IMR-90 (cell line): Measurements from ENCODE around the gene ANKMY1. TPM values are rescaled to one million over a fixed set of nuclear protein-coding genes. Genes with fewer than 3 reads are reported as not detected.

ENCODE experiments used
- ATAC-seq: fragments of 200-7000 bp; cut with Tn5 transposase; 2 replicates; pipeline ENCODE4 v1.9.1; 2020; ENCODE audit warnings: low read depth, mild to moderate bottlenecking, moderate library complexity
- BruUV-seq: library from RNA; stranded (reverse); fragments of 400-500 nt; replicated peaks from 2 replicates; lab custom pipeline; 2021; lab: Mats Ljungman, UMichigan
- CTCF ChIA-PET: fragments of 300-600 bp; formaldehyde crosslinking; extraction: SDS; loops from one replicate; lab custom pipeline; 2021; ENCODE audit warnings: antibody characterized with exemption; lab: Yijun Ruan, JAX
- POLR2A ChIA-PET: fragments of 300-600 bp; sonication (Branson Sonifier 250); formaldehyde crosslinking; loops from one replicate; lab custom pipeline; 2022; ENCODE audit warnings: antibody characterized with exemption; ENCODE audit not compliant: unreplicated experiment; lab: Charles Lee
- DNase-seq: peaks from one replicate; pipeline ENCODE4 v3.0.0; 2013
- H2AFZ ChIP-seq: replicated peaks from 2 replicates; pipeline ENCODE3; 2013; ENCODE audit warnings: low read length, mild to moderate bottlenecking; ENCODE audit not compliant: poor library complexity
- H2AK5ac ChIP-seq: 2 replicates; pipeline ENCODE4 v1.6.1; 2013; ENCODE audit warnings: low read depth, low read length, inconsistent platforms
- H2AK9ac ChIP-seq: replicated peaks from 2 replicates; pipeline ENCODE3; 2013; ENCODE audit warnings: mild to moderate bottlenecking, low read depth, low read length, moderate library complexity; ENCODE audit not compliant: poor library complexity
- H2BK120ac ChIP-seq: 2 replicates; pipeline ENCODE4 v1.6.1; 2013; ENCODE audit warnings: low read depth, low read length, inconsistent platforms
- H2BK15ac ChIP-seq: 3 replicates; pipeline ENCODE4 v1.6.1; 2013; ENCODE audit warnings: low read depth, low read length, inconsistent platforms
- H2BK20ac ChIP-seq: 2 replicates; pipeline ENCODE4 v1.6.1; 2013; ENCODE audit warnings: low read depth, mild to moderate bottlenecking, inconsistent platforms, low read length, moderate library complexity
- H2BK5ac ChIP-seq: 2 replicates; pipeline ENCODE4 v1.6.1; 2013; ENCODE audit warnings: mild to moderate bottlenecking, low read depth, low read length, inconsistent platforms; ENCODE audit not compliant: poor library complexity, severe bottlenecking
- H3K14ac ChIP-seq: replicated peaks from 2 replicates; pipeline ENCODE4 v1.6.1; 2013; ENCODE audit warnings: low read depth, low read length, inconsistent platforms
- H3K18ac ChIP-seq: 2 replicates; pipeline ENCODE4 v1.6.1; 2013; ENCODE audit warnings: low read depth, low read length, control low read depth
- H3K23ac ChIP-seq: 2 replicates; pipeline ENCODE4 v1.6.1; 2013; ENCODE audit warnings: low read depth, low read length, inconsistent platforms
- H3K27ac ChIP-seq: 2 replicates; pipeline ENCODE4 v1.5.1; 2013; ENCODE audit warnings: mild to moderate bottlenecking, control low read depth, low read length; ENCODE audit not compliant: insufficient read depth
- H3K27me3 ChIP-seq: 2 replicates; pipeline ENCODE4 v1.6.1; 2013; ENCODE audit warnings: low read length; ENCODE audit not compliant: control insufficient read depth, insufficient read depth
- H3K36me3 ChIP-seq: 2 replicates; pipeline ENCODE4 v1.6.1; 2013; ENCODE audit warnings: low read length, mixed read lengths; ENCODE audit not compliant: control insufficient read depth, insufficient read depth
- H3K4ac ChIP-seq: 2 replicates; pipeline ENCODE4 v1.6.1; 2013; ENCODE audit warnings: low read depth, low read length, inconsistent platforms
- H3K4me1 ChIP-seq: 2 replicates; pipeline ENCODE4 v1.6.1; 2013; ENCODE audit warnings: low read length, mixed read lengths; ENCODE audit not compliant: control insufficient read depth, insufficient read depth
- H3K4me2 ChIP-seq: 2 replicates; pipeline ENCODE4 v1.6.1; 2013; ENCODE audit warnings: low read depth, mild to moderate bottlenecking, control low read depth, low read length, moderate library complexity
- H3K4me3 ChIP-seq: 2 replicates; pipeline ENCODE4 v1.5.1; 2013; ENCODE audit warnings: low read depth, mild to moderate bottlenecking, control low read depth, low read length, moderate library complexity; ENCODE audit not compliant: insufficient read depth
- H3K56ac ChIP-seq: 2 replicates; pipeline ENCODE4 v1.6.1; 2013; ENCODE audit warnings: low read length, inconsistent platforms; ENCODE audit not compliant: insufficient read depth; ENCODE audit errors: extremely low read depth
- H3K79me1 ChIP-seq, 2 experiments: 2 replicates each; pipeline ENCODE4 v1.6.1; 2013; ENCODE audit warnings: low read length in 2 of 2, inconsistent platforms in 1 of 2, low read depth in 1 of 2
- H3K9ac ChIP-seq: 2 replicates; pipeline ENCODE4 v1.6.1; 2013; ENCODE audit warnings: low read depth, low read length, control low read depth
- H3K9me1 ChIP-seq: 2 replicates; pipeline ENCODE4 v1.6.1; 2013; ENCODE audit warnings: low read length, inconsistent platforms; ENCODE audit not compliant: insufficient read depth
- H3K9me3 ChIP-seq: 2 replicates; pipeline ENCODE4 v1.6.1; 2013; ENCODE audit warnings: low read length; ENCODE audit not compliant: control insufficient read depth, insufficient read depth
- H4K20me1 ChIP-seq: 2 replicates; pipeline ENCODE4 v1.6.1; 2013; ENCODE audit warnings: low read length, inconsistent platforms; ENCODE audit not compliant: insufficient read depth
- H4K5ac ChIP-seq: 2 replicates; pipeline ENCODE4 v1.6.1; 2013; ENCODE audit warnings: mild to moderate bottlenecking, low read depth, low read length, control low read depth
- H4K8ac ChIP-seq, 2 experiments: 2 replicates each; pipeline ENCODE4 v1.6.1; 2013; ENCODE audit warnings: low read depth in 2 of 2, low read length in 2 of 2, control low read depth in 1 of 2, inconsistent platforms in 1 of 2
- H4K91ac ChIP-seq: 2 replicates; pipeline ENCODE4 v1.6.1; 2013; ENCODE audit warnings: low read depth, low read length, inconsistent platforms; ENCODE audit not compliant: insufficient read depth
- BHLHE40 ChIP-seq: fragments of 150-350 bp; IDR thresholded peaks from 2 replicates; pipeline ENCODE4 v1.6.1; 2016; ENCODE audit warnings: mild to moderate bottlenecking, low read depth, low read length
- MAZ ChIP-seq: IDR thresholded peaks from 2 replicates; pipeline ENCODE4 v1.6.1; 2012; ENCODE audit warnings: low read depth, mild to moderate bottlenecking, low read length, improper control_type of control experiment, moderate library complexity, borderline replicate concordance
- WGBS, 2 experiments: methylation state at CpG; one replicate each; pipeline versions ENCODE4 v1.1.5 to v1.1.7; 2013; ENCODE audit warnings: missing lambda C conversion rate in 2 of 2; ENCODE audit not compliant: insufficient read length in 1 of 2; ENCODE audit errors: extremely low coverage in 2 of 2; 5-methylcytosine and 5-hydroxymethylcytosine counted together
- dilution Hi-C: fragments of 300-500 bp; cut with HindIII; formaldehyde crosslinking; loops from one replicate; pipeline ENCODE4 v1.14.3; 2018; ENCODE audit warnings: low sequenced_read_pairs; ENCODE audit not compliant: unreplicated experiment
- in situ Hi-C: fragments of 300-500 bp; cut with MboI; formaldehyde crosslinking; loops from 3 replicates; pipeline ENCODE4 v1.14.3; 2019; ENCODE audit warnings: low sequenced_read_pairs, inconsistent platforms, mixed read lengths
- intact Hi-C: fragments of 100-400 bp; cut with micrococcal nuclease; formaldehyde crosslinking; loops from 2 replicates; pipeline ENCODE4 v1.10.0; 2022
- polyA plus RNA-seq, 3 experiments: library from polyadenylated mRNA; depleted of rRNA; stranded (reverse); fragments of >200 nt; gene quantifications; 2 replicates each; pipeline ENCODE4 v1.2.3, GENCODE V29; 2012; ENCODE audit warnings: low replicate concordance in 1 of 3
- total RNA-seq: library from RNA; depleted of rRNA; stranded (reverse); fragments of >200 nt; gene quantifications from 2 replicates; pipeline ENCODE4 v1.2.3, GENCODE V29; 2012

ANKMY1 gene
- total and polyA plus RNA-seq, 2 of the 4 experiments (the other 2 are of a cell fraction): 2.9 to 5.5 TPM

DNA sequence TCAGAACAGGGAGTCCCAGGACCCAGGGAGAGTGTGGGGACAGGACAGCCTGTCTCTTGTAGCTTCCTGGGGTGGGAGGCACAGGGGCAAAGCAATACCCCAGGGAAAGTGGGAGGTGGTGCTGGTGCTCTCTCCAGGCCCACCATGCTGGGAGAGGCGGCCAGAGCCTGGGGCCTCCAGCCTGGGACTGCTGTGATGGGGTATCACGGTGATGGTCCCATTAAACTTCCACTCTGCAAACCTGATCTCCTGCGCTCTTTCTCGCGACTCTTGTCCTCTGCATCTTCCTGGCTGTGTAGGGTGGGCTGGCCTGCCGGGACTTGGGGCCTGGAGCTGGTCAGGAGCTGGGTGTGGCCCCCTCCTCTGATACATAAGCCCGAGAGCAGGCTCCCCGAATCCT lies 20.7 kb upstream of the ANKMY1 start:
- H3K14ac ChIP-seq: no peak overlapping the region
- no peak for TF ChIP-seq BHLHE40
- TF ChIP-seq MAZ: no peak
- peaks cover 15% of the 10 kb centered on the region for H3K9me1 ChIP-seq
- H3K27ac ChIP-seq: no peak overlapping the region
- H3K56ac ChIP-seq: no peak overlapping the region
- ChIA-PET CTCF (no interaction called here), POLR2A (no interaction called here)
- peaks cover 2% of the 10 kb centered on the region; the same call in 1 of the 2 replicates for H3K9me3 ChIP-seq
- H3K23ac ChIP-seq: no peak overlapping the region
- no peak overlapping the region for H4K5ac ChIP-seq
- peaks cover 36% of the 10 kb centered on the region for H4K20me1 ChIP-seq
- no peak for ATAC-seq
- H3K36me3 ChIP-seq: peaks cover 33% of the 10 kb centered on the region
- no peak overlapping the region for H2AK5ac ChIP-seq
- dilution Hi-C loops: no loop called here
- H2AK9ac ChIP-seq: no peak overlapping the region
- no peak overlapping the region for H3K4me3 ChIP-seq
- 97% methylated on average over 4 of the region's 8 CpGs; no CpG with 5 or more reads in 1 of the 2 experiments for WGBS, 2 experiments
- no peak overlapping the region for H3K4ac ChIP-seq
- H3K9ac ChIP-seq: no peak overlapping the region
- no peak overlapping the region for H2BK5ac ChIP-seq
- no peaks in the 10 kb centered on the region for H3K27me3 ChIP-seq
- no peak overlapping the region for H2AFZ ChIP-seq
- no peak overlapping the region for H4K91ac ChIP-seq
- no peak overlapping the region for H3K18ac ChIP-seq
- no peak overlapping the region for H2BK15ac ChIP-seq
- peaks cover 10% of the 10 kb centered on the region; the same call in 1 of the 2 replicates for H3K4me1 ChIP-seq
- no peak overlapping the region for H4K8ac ChIP-seq
- BruUV-seq: no TSS peak
- intact Hi-C loops: no loop called here
- H3K4me2 ChIP-seq: no peak overlapping the region
- no peak overlapping the region for H2BK120ac ChIP-seq
- H2BK20ac ChIP-seq: no peak overlapping the region
- in situ Hi-C loops: no loop called here
- DNase-seq: no peak
- peaks cover 14 to 53% of the 10 kb centered on the region in 2 experiments; a peak in 3 of 4 replicates for H3K79me1 ChIP-seq
